ENCODE results near the gene TGFBR3.

Gene TGFBR3

GRCh38 chr1:91645031-91645430 is 240.9 kb downstream of the TGFBR3 start:
- H3K4me3 ChIP-seq (ENCODE audit: control insufficient read depth, low read depth, low read length) = no peak overlapping the region
- TF ChIP-seq CTCF (conservative IDR thresholded peaks at IDR 0.05; ENCODE audit: control insufficient read depth, insufficient read depth, low read depth, low read length) = no peak
- DNase-seq (ENCODE audit: low read depth) = no peak

GRCh38 chr1:91643431-91643830 is 242.5 kb downstream of the TGFBR3 start:
- TF ChIP-seq CTCF (conservative IDR thresholded peaks at IDR 0.05; ENCODE audit: control insufficient read depth, insufficient read depth, low read depth, low read length) = no peak

DNA sequence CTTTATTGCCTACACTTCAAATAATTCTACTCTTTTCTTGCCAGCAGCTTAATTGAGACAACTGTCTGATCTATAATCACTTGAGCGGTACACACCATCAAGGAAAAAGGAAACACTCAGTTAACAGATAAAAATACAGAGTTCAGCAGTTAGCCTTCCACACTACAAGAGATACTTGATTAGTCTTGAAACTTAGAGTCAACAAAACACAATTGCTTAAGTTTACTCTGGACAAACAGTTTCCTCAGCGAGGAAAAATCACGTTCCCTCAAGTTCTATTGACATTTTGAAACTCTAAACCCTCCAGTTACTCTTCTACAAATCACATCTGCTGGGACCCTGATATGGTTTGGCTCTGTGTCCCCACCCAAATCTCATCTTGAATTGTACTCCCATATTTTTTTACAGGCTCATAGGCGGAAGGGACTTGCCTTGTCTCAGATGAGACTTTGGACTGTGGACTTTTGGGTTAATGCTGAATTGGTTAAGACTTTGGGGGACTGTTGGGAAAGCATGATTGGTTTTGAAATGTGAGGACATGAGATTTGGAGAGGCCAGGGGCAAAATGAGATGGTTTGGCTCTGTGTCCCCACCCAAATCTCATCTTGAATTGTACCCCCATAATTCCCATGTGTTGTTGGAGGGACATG is 244.9 kb downstream of the TGFBR3 start:
- DNase-seq (ENCODE audit: low read depth) = no peak
- TF ChIP-seq CTCF (conservative IDR thresholded peaks at IDR 0.05; ENCODE audit: control insufficient read depth, insufficient read depth, low read depth, low read length) = no peak
- H3K4me3 ChIP-seq (ENCODE audit: control insufficient read depth, low read depth, low read length) = no peak overlapping the region

More at GRCh38 chr1:91643431-91643830, 242.5 kb downstream of the TGFBR3 start:
- H3K4me3 ChIP-seq (ENCODE audit: control insufficient read depth, low read depth, low read length) = no peak overlapping the region
- no peak for DNase-seq (ENCODE audit: low read depth)

GRCh38 chr1:91637539-91637994 is 248.4 kb downstream of the TGFBR3 start:
- H3K4me3 ChIP-seq (ENCODE audit: control insufficient read depth, low read depth, low read length) = no peak overlapping the region
- TF ChIP-seq CTCF (conservative IDR thresholded peaks at IDR 0.05; ENCODE audit: control insufficient read depth, insufficient read depth, low read depth, low read length) = no peak
- DNase-seq (ENCODE audit: low read depth) = no peak

- DNase-seq (ENCODE audit: low read depth) = peak; percentile 87
- TF ChIP-seq CTCF (conservative IDR thresholded peaks at IDR 0.05; ENCODE audit: control insufficient read depth, insufficient read depth, low read depth, low read length) = no peak
These were observed 250.2 kb downstream of the TGFBR3 start for GRCh38 chr1:91635763-91636162.

DNA sequence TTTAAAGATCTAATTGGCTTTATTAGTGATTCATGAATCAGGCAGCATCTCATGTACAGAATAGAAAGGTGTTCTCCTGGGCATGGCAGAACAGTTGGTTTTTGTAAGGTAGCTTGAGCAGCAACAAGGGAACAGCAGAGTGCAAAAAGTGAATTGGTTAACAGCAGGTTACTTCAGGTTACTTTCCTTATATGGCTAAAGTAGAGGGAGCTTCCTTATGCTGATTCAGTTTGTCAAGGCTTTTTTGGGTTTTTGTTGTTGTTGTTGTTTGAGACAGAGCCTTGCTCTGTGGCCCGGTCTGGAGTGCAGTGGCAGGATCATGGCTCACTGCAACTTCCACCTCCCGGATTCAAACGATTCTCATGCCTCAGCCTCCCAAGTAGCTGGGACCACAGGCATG is 252.5 kb downstream of the TGFBR3 start:
- H3K4me3 ChIP-seq (ENCODE audit: control insufficient read depth, low read depth, low read length) = no peak overlapping the region
- no peak for DNase-seq (ENCODE audit: low read depth)
- no peak for TF ChIP-seq CTCF (conservative IDR thresholded peaks at IDR 0.05; ENCODE audit: control insufficient read depth, insufficient read depth, low read depth, low read length)

More at GRCh38 chr1:91635763-91636162, 250.2 kb downstream of the TGFBR3 start:
- no peak overlapping the region for H3K4me3 ChIP-seq (ENCODE audit: control insufficient read depth, low read depth, low read length)
